Stimulated activated CD8-positive, alpha-beta memory T cell treated with anti-CD3 and anti-CD28 coated beads, Interleukin-4, amount 100 ng/mL, for 24 hours (primary cell): ENCODE results near the gene BLM.

Source experiments
- DNase-seq: peaks from one replicate; pipeline ENCODE4 v3.0.0-alpha.2; 2020; ENCODE audit warnings: low read depth

The BLM gene

DNA sequence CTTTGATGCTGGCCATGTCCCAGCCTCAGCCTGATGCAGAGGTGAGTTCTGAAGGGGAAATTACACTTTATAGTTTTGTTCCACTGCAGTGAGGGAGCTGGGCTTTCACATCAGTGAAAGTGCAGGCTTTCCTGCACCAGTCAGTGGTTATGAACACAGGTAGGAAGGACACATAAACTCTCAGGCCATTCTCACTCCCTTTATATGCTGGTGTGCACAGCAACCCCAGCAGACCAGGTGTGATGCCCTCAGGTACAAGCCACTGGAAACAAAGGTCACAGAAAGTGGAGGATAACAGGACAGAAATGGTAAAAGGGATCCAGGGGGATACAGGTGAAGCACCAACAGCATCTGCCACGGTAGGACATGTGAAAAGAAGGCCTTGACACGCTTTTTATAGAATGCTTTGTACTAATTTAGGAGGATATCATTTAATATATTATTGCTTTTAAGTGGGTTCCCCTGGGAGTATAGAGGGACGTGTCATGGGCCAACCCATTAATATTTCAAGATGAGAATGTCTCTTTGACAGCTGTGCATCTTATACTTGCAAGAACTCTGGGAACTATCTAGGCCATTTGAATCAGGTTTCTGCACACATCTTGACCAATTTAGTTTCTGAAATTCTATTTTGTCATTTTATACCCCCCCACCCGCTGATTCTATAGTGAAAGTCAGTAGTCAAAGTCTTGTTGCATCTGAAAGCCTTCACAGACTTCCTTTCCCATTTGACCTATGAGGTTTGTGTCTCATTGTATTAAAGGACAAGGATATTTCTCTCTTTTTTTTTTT is 25.0 kb upstream of the BLM start:
- no peak for DNase-seq

DNA sequence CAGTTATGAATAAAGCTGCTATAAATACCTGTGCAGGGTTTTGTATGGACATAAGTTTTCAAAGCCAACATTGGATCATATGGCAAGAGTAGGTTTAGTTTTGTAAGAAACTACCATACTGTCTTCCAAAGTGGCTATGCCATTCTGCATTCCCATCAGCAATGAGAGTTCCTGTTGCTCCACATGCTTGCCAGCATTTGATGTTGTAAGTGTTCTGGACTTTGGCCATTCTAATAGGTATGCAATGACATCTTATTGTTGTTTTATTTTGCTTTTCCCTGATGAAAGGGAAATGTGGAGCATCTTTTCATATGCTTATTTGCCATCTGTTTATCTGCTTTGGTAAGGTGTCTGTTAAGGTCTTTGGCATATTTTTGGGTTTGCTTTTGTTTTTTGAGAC is 22.2 kb upstream of the BLM start:
- DNase-seq, result no peak

DNA sequence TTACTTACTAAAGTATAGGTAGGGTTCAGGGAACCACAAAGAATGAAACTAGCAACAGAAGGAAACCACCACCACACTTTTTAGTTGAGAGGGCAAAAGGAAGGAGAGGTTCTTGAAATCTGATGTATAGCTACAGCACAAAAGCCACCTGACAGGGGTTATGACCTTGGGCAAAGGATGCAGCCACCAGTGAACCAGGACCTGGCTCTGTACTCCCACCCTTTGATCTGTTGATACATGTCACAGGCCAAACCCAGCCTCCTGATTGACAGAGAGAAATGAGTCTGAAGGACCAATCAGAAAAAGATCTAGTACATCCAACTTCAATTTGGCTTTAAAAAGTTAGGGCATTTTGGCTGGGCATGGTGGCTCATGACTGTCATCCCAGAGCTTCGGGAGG is 20.0 kb upstream of the BLM start:
- DNase-seq, result no peak

DNA sequence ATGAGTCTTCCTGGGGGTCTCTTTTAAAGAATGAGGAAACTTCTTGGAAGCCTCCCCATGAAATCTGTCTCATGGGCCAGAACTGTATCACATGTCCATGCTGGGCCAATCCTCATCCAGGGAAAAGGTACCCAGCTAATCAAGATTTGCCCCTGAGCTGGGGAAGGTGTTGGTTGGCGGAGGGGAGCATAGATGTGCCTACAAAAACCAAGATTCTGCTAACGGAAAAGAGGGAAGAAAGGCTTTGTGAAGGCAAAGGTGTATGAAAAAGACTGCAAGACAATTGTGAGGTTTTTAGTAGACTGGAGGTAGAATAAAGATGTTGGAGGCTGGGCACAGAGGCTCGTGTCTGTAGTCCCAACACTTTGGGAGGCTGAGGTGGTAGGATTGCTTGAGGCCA is 18.5 kb upstream of the BLM start:
- no peak for DNase-seq

DNA sequence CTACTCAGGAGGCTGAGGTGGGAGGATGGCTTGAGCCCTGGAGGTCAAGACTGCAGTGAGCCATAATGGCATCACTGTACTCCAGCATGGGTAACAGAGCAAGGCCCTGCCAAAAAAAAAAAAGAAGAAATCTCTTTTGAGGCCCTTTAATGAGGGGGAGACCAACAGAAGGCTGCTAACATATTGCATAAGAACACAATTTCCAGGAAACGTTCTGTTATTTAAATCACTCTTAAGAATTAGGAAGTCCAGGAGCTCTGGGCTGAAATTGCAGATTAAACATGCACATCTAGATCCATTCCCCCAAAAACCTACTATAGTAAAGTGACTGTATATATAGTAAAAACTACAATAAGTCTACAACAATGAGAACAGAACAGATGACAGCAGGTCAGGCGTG is 16.1 kb upstream of the BLM start:
- no peak for DNase-seq

DNA sequence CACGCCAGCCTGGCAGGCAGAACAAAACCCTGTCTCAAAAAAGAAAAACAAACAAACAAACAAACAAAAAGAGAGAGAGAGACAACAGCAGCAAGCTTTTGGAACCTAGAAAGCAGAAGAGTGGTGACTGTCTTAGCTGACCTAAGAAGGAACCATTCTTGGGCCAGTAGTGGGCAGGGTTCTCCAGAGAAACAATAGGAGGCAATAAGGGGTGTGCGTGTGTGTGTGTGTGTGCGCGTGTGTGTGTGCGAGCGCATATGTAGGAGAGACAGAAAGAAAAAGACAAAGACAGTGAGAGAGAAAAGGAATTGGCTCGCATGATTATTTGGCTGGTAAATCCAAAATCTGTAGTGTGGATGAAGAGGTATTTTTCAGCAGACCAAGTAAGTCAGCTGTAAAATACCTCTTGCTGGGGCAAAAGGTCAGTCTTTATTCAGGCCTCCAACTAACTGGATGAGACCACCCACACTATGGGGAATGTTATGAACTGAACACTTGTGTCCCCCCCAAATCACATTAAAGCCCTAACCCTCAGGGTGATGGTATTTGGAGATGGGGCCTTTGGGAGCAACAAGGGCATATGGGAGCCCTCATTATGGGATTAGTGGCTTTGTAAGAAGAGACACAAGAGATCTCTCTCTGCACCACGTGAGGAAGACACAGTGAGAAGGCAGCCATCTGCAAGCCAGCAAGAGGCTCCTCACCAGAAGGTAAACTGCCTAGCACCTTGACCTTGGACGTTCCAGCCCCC is 15.1 kb upstream of the BLM start:
- no peak for DNase-seq

DNA sequence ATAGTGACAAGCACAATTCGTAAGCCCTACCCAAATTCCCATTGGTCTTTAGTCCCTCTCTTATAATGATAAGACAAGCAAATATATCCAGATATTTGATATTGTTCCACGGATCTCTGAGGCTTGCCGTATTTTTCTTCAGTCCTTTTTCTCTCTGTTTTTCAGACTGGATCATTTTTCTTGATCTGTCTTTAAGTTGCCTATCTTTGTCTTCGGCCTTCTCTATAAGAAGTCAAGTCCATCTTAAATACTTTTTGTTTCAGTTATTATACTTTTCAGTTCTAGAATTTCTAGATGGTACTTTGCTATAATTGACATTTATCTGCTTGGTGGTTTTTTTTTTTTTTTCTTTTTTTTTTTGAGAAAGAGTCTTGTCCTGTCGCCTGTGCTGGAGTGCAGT is 13.7 kb upstream of the BLM start:
- no peak for DNase-seq

DNA sequence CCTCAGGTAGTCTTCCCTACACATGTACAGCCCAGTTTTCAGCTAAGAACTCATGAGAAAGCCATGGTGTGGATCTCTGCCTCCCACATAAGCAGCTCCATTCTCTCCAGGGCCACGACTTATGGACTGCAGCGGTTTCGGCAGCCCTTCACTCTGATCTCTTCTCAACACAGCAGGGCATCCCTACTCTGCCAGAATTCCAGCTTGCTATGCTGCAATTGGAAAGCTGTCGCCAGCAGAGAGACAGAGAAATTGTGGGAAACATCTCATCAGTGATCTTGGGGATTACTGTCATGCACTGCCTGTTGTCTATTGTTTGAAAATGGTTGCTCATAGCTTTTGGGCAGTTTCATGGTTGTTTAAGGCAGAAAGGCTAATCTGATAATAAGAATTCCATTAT is 11.9 kb upstream of the BLM start:
- no peak for DNase-seq

DNA sequence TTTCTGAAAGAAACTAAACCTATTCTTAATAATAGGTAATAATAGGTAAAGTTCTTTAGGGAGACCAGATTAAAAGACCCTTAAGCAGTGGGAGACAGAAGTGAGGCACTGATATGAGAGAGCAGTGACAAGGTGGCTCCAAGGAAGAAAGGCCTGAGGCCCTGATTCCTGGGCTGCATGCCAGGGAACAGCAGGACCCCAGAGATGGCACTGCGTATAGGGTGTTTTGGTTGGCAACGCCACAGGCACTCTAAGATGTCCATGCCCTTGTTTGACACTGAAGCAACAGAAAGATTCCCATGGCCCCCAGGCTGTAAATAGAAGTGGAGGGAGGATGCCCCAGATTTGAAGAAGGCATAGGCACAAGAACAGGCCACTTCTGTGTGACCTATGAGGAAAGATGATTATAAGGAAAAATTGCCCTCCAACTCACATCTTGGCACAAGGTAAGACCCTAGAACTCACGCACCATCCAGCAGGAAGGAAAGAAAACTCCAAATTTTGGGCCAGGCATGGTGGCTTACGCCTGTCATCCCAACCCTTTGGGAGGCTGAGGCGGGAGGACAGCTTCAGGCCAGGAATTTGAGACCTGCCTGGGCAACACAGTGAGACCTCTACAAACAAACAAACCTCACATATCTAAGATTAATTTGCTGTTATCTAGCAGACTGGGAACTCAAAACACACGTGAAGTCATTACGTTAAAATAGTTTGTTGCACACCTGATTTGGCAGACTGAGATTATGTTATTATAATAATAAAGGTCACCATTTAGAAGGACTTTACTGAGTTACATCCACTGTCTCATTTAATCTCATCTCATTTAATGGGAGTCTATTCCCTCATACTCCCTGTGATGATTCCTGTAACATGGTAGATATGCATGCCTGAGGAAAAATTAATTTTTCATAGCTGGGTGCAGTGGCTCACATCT is 10.5 kb upstream of the BLM start:
- no peak for DNase-seq

DNA sequence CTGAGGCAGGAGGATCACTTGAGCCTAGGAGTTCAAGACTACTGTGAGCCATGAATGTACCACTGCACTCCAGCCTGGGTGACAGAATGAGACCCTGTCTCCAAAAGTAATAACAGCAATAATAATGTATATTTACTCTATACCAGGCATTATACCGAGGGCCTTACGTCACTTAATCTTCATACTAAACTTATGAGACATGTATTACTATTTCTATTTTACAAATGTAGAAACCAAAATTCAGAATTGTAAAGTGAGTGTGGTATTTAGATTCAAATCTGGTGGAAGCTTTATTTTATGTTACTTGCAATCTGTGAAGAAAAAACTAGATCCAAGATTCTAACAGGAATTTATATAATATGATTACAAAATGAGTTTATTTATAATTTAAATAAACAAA is 9.7 kb upstream of the BLM start:
- no peak for DNase-seq

DNA sequence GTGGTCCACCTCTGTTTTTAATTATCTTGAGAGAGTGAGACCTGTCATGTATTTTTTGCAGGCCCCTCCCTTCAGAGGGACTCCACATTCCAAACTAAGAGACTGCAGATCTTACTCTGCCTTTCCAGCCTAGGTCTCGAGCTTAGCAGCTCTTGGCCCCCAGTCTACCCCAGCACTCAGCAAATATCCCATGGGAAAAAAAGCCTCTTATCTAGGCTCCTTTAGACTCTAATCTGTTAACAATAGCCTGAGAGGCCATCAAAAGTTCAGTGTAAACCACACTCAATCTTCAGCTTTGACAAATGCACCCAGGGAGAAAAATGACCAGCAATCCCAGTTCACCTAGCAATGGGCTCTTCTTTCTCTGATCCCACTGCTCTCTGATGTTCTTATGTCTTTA is 8.6 kb upstream of the BLM start:
- DNase-seq, result no peak

DNA sequence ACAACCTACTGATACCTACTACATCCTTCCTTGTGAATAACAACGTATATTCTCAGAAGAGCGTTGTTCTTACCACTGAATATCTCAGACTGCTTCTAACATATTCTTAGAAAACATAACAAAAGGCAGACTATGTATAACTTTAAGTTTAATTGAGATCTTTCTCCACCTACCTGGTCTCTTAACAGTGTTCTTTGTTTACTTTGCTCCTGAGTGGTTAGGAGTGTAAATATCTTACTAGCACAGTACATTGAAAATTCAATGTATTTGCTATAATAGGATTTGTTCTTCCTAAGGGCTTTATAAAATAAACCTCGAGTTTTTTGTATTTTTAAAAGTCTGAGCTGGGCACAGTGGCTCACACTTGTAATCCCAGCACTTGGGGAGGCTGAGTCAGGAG is 7.9 kb upstream of the BLM start:
- no peak for DNase-seq

DNA sequence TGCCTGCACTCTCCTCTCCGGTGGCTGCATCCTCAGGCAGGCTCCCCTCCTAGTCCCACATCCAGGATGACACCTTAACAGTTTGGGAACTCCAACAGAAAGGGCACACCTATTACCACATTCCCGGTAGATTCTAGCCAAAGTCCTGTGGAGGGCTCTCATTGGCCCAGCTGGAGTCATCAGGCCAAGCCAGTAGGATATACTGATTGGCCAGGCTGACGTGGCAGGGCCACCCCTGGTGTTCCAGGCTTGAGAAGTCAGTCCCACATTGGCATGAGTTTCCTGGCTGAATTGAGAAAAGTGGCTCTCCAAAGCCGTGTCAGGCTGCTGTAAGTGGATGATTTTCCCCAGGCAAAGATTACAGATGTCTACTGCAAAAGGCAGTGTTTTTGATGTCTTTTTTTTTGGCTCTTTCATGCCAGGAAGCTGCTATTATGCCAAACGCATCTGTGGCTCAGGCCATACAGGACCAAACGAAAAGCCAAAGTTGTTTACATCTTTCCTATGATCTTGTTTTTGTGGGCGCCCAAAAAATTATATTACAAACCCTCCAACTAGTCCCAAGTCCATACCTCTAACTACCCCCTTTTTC is 6.6 kb upstream of the BLM start:
- DNase-seq, result no peak

DNA sequence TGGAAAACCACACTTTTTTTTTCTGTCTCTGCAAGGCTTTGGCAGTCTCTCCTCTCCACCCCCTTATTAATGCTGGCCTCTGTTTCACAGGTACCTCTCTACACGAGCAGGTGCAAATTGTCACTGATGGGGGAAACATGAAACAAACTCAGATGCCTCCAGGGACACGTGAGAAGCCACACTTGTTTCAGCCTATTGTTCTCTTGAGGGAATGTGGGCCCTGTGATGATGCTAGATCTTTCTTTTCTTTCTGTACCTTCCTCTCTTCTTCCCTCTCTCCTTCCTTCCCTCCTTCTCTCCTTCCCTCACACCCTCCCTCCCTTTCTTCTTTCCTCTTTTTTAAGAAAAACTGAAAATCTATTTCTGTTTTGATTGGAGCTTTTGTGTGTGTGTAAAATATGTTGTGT is 5.7 kb upstream of the BLM start:
- no peak for DNase-seq

DNA sequence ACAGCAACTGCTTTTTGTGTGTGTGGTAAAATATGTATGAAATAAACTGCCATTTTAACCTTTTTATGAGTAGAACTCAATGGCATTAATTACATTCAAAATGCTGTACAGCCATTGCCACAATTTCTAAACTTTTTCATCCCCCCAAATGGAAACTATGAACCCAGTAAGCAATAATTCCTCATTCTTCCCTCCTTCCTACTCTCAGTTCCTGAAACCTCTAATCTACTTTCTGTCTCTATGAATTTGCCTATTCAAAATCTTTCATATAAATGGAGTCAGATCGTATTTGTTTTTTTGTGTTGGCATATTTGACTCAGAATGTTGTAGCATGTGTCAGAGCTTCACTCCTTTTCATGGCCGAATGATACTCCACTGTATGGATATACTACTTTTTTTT is 5.3 kb upstream of the BLM start:
- DNase-seq, result no peak

DNA sequence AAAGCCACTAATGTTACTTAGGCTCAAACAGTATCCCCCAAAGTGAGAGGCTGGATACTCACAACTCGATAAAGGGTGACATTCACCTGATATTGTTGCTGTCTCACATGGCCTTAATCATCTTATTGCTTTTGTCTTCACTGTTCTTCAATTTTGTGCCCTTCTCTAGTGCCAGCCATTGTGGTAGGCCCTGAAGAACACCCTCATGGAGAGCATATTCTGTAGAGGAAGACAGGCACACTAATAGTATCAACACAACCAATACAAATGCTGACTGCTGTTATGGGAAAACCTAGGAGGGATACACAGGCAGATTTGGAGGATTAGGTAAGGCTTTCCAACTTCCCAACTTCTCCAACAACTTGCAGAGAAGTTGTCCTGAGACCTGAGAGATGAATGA is 4.1 kb upstream of the BLM start:
- no peak for DNase-seq

DNA sequence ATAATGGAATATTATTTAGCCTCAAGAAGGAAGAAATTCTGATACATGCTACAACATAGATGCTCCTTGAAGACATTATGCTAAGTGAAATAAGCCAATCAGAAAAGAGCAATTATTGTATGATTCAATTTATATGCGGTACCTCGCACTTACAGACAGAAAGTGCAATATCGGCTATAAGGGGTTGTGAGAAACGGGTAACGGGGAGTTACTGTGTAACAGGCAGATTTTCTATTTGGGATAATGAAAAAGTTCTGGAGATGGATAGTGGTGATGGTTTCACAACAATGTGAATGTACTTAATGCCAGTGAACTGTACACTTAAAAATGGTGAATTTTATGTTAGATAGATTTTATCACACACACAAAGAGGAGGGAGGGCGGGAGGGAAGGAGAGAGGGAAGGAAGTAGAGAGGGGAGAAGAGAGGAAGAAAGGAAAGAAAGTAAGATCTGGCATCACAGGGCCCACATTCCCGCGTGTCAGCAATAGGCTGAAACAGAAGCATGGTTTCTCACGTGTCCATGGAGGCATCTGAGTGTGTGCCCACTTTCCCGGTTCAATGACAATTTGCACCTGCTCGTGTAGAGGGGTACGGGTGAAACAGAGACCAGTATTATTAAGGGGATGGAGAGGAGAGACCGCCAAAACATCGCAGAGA is 700 bp upstream of the BLM start:
- no peak for DNase-seq

DNA sequence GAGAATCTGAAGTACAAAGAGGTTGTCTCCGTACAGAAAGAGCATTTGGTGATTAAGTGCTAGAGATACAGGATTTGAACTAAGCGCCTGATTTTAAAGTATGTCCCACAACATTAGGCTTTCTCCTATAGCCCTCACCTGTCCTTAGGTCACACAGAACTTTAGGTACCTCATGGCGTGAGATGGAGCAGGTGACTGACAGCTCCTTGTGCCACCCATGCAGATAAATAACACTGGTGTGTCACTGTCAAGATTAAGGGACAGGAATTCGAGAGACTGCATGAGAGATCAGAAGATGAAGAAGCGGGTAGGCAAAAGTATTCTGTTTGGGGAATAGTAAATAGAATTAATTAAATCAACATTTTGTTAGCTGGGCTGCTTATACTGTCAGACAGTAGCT is 1.1 kb downstream of the BLM start:
- no peak for DNase-seq

DNA sequence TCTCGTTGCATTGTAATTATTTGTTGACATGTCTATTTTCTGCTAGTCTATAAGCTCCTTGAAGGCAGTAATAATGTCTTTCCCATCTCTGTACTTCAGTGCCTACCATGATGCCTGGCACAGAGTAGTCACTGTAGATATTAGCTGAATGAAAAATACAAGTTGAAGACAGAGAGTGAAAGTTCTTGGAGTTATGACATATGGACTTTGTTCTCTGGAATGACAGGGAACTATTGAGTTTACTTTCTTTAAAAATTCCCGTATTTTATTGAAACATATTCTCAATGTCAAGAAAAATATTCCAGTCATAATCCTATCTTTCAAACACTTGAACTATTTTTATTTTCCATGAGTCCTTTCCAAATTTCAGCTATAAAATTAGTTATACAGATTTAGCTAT is 3.0 kb downstream of the BLM start:
- no peak for DNase-seq

DNA sequence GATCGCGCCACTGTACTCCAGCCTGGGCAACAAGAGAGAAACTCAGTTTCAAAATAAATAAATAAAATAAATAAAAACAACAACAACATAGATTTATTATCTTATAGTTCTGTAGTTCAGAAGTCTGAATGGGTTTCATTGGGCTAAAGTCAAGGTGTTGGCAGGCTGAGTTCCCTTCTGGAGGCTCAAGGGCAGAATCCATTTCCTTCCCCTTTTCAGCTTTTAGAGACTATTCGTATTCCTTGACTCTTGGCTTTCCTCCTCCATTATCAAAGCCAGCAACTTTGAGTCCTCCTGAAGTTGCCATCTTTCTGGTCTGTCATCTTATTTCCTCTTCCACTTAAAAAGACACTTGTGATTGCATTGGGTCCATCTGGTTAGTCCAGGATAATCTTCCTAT is 12.1 kb downstream of the BLM start:
- no peak for DNase-seq

DNA sequence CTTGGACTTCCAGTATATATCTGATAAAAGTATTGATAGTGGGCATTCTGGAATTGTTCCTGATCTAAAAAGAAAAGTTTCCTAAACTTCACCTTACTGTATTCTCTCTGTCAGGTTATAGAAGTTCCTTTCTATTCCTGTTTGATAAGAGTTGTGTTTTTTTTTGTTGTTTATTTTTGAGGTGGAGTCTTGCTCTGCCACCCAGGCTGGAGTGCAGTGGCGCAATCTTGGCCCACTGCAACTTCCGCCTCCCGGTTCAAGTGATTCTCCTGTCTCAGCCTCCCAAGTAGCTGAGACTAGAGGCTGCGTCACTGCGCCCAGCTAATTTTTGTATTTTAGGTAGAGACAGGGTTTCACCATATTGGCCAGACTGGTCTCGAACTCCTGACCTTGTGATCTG is 13.1 kb downstream of the BLM start:
- DNase-seq, result no peak

DNA sequence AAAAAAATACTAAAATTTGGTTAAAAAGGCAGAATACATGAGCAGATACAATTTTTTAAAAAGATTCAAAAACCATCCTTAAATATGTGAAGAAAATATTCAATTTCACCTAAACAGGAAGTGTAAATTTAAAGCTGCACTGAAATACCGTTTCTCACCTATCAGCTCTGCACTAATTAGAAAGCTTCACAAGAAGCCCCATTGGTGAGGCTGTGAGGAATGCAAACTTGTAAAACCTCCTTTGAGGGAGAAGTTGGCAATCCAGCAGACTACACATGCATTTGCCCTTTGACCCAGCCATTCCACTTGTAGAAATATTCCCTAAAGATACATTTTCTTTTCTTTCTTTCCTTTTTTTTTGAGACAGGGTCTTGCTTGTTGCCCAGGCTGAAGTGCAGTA is 18.8 kb downstream of the BLM start:
- DNase-seq, result no peak
